ENCODE data around the gene VAPA. TPM values are rescaled to one million over a fixed set of nuclear protein-coding genes. Genes with fewer than 3 reads are reported as not detected.
A peak's percentile ranks its signal among the peaks of the same experiment; 100 is the strongest.

Gene VAPA
- total and polyA plus RNA-seq, 9 of the 15 experiments (the other 6 are each of a cell fraction or from before 2014, with no cell fraction given): 219 to 902 (median 526) TPM

DNA sequence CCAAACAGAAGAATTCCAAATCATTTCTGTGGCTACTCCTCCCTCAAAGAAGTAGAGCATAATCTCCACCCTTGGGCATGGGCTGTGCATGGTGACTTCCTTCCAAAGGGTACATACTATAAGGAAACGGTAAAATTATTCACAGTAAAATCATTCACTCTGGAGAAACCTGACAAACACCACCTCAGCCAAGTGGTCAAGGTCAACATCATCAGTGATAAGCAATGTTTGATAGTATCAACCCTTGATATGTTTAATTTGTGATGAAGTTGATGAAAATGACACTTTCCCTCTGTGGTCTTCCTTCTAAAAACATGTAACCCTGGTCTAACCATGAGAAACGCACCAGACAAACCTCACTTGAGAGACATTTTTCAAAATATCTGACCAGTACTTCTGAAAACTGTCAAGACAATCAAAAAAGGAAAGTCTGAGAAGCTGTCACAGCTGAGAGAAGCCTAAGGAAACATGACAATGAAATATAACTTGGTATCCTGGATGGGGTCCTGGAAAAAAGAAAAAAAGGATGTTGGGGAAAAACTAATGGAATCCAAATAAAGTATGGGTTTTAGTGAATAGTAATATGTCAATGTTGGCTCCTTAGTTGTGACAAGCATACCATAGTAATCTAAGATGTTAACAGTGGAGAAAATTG is 37.5 kb upstream of the VAPA start (continued):
- no peak for TF ChIP-seq TGIF2 (CRISPR knock-in tag; IDR thresholded peaks at IDR 0.05)
- no peak for TF ChIP-seq OTX1 (CRISPR knock-in tag; IDR thresholded peaks at IDR 0.05)
- TF ChIP-seq TCF3 (CRISPR knock-in tag; IDR thresholded peaks at IDR 0.05): no peak
- TF ChIP-seq, protein P1, sequence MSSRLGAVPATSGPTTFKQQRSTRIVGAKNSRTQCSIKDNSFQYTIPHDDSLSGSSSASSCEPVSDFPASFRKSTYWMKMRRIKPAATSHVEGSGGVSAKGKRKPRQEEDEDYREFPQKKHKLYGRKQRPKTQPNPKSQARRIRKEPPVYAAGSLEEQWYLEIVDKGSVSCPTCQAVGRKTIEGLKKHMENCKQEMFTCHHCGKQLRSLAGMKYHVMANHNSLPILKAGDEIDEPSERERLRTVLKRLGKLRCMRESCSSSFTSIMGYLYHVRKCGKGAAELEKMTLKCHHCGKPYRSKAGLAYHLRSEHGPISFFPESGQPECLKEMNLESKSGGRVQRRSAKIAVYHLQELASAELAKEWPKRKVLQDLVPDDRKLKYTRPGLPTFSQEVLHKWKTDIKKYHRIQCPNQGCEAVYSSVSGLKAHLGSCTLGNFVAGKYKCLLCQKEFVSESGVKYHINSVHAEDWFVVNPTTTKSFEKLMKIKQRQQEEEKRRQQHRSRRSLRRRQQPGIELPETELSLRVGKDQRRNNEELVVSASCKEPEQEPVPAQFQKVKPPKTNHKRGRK (tag; IDR thresholded peaks at IDR 0.05): peak; percentile 52
- peak; percentile 72; the same call in 1 of the 2 replicates for TF ChIP-seq ZNF644 (tag; IDR thresholded peaks at IDR 0.05; ENCODE audit: low read depth)
- no peak for TF ChIP-seq MYC (IDR thresholded peaks at IDR 0.05; ENCODE audit: low read depth, low read length)
- TF ChIP-seq MYC (CRISPR knock-in tag; IDR thresholded peaks at IDR 0.05; ENCODE audit: borderline replicate concordance, low read depth): peak; percentile 30; the same call in 1 of the 2 replicates
- no peak for TF ChIP-seq CHD2 (IDR thresholded peaks at IDR 0.05; ENCODE audit: low read depth, low read length)
- no peak for TF ChIP-seq MTA1 (IDR thresholded peaks at IDR 0.05; ENCODE audit: borderline replicate concordance)
- TF ChIP-seq NFXL1 (CRISPR knock-in tag; IDR thresholded peaks at IDR 0.05): no peak
- TF ChIP-seq RBM14 (IDR thresholded peaks at IDR 0.05; ENCODE audit: borderline replicate concordance, insufficient read depth, low read depth, low read length): no peak
- no peak for TF ChIP-seq MBD2 (IDR thresholded peaks at IDR 0.05; ENCODE audit: borderline replicate concordance, low read depth)
- TF ChIP-seq, protein P2, sequence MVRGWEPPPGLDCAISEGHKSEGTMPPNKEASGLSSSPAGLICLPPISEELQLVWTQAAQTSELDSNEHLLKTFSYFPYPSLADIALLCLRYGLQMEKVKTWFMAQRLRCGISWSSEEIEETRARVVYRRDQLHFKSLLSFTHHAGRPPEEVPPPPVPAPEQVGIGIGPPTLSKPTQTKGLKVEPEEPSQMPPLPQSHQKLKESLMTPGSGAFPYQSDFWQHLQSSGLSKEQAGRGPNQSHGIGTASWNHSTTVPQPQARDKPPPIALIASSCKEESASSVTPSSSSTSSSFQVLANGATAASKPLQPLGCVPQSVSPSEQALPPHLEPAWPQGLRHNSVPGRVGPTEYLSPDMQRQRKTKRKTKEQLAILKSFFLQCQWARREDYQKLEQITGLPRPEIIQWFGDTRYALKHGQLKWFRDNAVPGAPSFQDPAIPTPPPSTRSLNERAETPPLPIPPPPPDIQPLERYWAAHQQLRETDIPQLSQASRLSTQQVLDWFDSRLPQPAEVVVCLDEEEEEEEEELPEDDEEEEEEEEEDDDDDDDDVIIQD (CRISPR knock-in tag; IDR thresholded peaks at IDR 0.05): no peak
- no peak for TF ChIP-seq RBM17 (IDR thresholded peaks at IDR 0.05; ENCODE audit: borderline replicate concordance, low read depth, low read length)
- no peak for TF ChIP-seq ATF1 (CRISPR knock-in tag; IDR thresholded peaks at IDR 0.05)
- no peak for TF ChIP-seq ATF1 (tag; IDR thresholded peaks at IDR 0.05)
- no peak for TF ChIP-seq POLR2H (tag; IDR thresholded peaks at IDR 0.05; ENCODE audit: low read depth)
- no peak for TF ChIP-seq JUND (IDR thresholded peaks at IDR 0.05; ENCODE audit: borderline replicate concordance, low read depth, low read length)
- TF ChIP-seq JUND (tag; IDR thresholded peaks at IDR 0.05; ENCODE audit: borderline replicate concordance, low read depth, low read length): no peak
- TF ChIP-seq GTF2F1 (IDR thresholded peaks at IDR 0.05; ENCODE audit: low read depth, low read length): no peak
- TF ChIP-seq TARDBP (IDR thresholded peaks at IDR 0.05): no peak
- no peak for TF ChIP-seq GABPB1 (CRISPR knock-in tag; IDR thresholded peaks at IDR 0.05)
- TF ChIP-seq CBX3 (IDR thresholded peaks at IDR 0.05; ENCODE audit: borderline replicate concordance in 1 of 2, low read length in 2 of 2): no peak
- TF ChIP-seq, protein P3, sequence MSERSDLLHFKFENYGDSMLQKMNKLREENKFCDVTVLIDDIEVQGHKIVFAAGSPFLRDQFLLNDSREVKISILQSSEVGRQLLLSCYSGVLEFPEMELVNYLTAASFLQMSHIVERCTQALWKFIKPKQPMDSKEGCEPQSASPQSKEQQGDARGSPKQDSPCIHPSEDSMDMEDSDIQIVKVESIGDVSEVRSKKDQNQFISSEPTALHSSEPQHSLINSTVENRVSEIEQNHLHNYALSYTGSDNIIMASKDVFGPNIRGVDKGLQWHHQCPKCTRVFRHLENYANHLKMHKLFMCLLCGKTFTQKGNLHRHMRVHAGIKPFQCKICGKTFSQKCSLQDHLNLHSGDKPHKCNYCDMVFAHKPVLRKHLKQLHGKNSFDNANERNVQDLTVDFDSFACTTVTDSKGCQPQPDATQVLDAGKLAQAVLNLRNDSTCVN (CRISPR knock-in tag; IDR thresholded peaks at IDR 0.05): 0 out of 2 replicates have a peak, but pooled peaks have one; percentile 11
